ENCODE data around the gene SLC6A4.

The SLC6A4 gene

DNA sequence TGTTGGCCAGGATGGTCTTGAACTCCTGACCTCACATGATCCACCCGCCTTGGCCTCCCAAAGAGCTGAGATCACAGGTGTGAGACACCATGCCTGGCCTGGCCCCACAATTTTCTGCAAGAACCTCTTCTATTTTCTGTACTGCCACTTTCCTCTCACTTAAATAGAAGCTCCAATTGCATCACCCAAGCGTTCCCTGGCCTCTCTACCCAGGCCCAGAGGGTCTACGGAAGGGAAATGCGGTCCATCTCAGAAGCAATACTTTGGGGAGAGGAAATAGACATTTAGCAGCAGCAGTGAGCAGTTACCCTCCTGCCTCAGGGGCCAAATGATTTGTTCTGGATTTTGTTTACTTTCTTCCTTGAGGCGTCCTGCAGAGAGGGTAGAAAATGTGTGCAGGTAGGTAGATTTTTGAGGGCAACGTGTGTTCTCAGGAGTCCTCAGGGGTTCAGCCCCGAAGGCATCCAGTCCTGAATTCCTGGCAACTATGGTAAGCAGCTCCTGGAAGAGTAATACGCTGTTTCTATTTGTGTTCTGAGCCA is 11.0 kb downstream of the SLC6A4 start:
- Histone ChIP-seq H3K9me3 (replicated peaks; ENCODE audit: insufficient read depth, low read length) (no peaks in the 10 kb centered on the region), H3K27me3 (replicated peaks; ENCODE audit: insufficient read depth, low read length) (no peaks in the 10 kb centered on the region), H3K9ac (ENCODE audit: low read length) (no peak overlapping the region), H2AFZ (ENCODE audit: low read length) (no peak overlapping the region), H3K4me3 (ENCODE audit: low read length) (no peak overlapping the region), H3K4me1 (ENCODE audit: low read length) (no peaks in the 10 kb centered on the region), H4K20me1 (ENCODE audit: insufficient read depth, low read length) (no peaks in the 10 kb centered on the region), H3F3A (ENCODE audit: insufficient read depth, low read length) (no peaks in the 10 kb centered on the region), H3K9me2 (replicated peaks; ENCODE audit: insufficient read depth, low read length) (no peaks in the 10 kb centered on the region), H3K79me2 (ENCODE audit: low read length) (no peaks in the 10 kb centered on the region), H3K4me2 (ENCODE audit: low read depth, low read length) (no peak overlapping the region), H3K27ac (ENCODE audit: low read length) (no peak overlapping the region), H3K36me3 (replicated peaks; ENCODE audit: insufficient read depth, low read length) (no peaks in the 10 kb centered on the region)
- DNase-seq, result no peak
- TF ChIP-seq CTCF (IDR thresholded peaks at IDR 0.05; ENCODE audit: low read length), result no peak
- TF ChIP-seq EZH2phosphoT487 (IDR thresholded peaks at IDR 0.05; ENCODE audit: low read length), result no peak
- TF ChIP-seq EZH2 (optimal IDR thresholded peaks at IDR 0.05; ENCODE audit: low read depth, low read length), result no peak

DNA sequence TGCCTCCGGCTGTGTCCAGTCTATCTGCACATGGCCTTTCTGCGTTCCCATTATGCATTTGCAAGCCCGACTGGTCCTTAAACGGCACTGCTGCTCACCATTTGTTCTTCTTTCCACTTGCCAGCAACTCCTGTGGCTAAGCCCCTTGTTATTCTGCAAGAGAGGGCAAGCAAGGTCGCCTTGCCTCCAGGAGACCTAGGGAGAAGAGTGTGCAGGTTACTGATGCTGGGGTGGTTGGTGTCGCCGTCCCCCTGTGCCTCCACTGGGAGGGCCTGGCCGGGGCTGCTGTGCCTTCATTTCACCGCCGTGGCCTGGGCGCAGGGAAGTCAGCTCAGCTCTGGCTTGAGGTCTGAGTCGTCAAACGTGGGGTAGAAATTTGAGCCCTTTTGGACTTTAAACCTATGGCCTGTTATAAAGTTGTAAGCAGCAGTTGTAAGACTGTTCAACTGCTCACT is 12.7 kb downstream of the SLC6A4 start:
- Histone ChIP-seq H3K79me2 (ENCODE audit: low read length) (no peaks in the 10 kb centered on the region), H3K27ac (ENCODE audit: low read length) (no peak overlapping the region), H3K9ac (ENCODE audit: low read length) (no peak overlapping the region), H3K27me3 (replicated peaks; ENCODE audit: insufficient read depth, low read length) (no peaks in the 10 kb centered on the region), H3K9me2 (replicated peaks; ENCODE audit: insufficient read depth, low read length) (no peaks in the 10 kb centered on the region), H3K36me3 (replicated peaks; ENCODE audit: insufficient read depth, low read length) (no peaks in the 10 kb centered on the region), H3K4me3 (ENCODE audit: low read length) (no peak overlapping the region), H3F3A (ENCODE audit: insufficient read depth, low read length) (no peaks in the 10 kb centered on the region), H3K4me1 (ENCODE audit: low read length) (no peaks in the 10 kb centered on the region), H3K4me2 (ENCODE audit: low read depth, low read length) (no peak overlapping the region), H4K20me1 (ENCODE audit: insufficient read depth, low read length) (no peaks in the 10 kb centered on the region), H2AFZ (ENCODE audit: low read length) (no peak overlapping the region), H3K9me3 (replicated peaks; ENCODE audit: insufficient read depth, low read length) (no peaks in the 10 kb centered on the region)
- TF ChIP-seq EZH2 (optimal IDR thresholded peaks at IDR 0.05; ENCODE audit: low read depth, low read length), result no peak
- TF ChIP-seq CTCF (IDR thresholded peaks at IDR 0.05; ENCODE audit: low read length), result no peak
- no peak for TF ChIP-seq EZH2phosphoT487 (IDR thresholded peaks at IDR 0.05; ENCODE audit: low read length)
- DNase-seq, result no peak

DNA sequence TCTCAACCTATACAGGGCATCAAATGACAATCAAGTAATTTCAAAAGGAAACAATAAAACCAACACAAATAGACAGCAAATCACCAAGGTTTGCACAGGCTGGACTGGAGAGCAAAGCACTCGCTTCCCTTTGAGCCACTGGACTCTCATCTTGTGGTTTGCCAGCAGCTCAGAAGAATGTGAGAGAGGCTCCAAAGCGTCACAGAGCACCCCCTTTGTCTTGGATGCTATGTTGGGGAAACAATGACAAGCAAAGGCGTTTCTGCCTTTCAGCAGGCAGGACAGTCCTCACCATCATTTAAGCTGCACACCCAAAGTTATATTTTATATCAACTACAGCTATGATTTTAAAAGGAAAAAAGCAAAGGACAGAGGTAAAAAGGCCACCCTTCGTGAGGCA is 13.2 kb downstream of the SLC6A4 start:
- no peaks in the 10 kb centered on the region for H3K79me2 ChIP-seq (ENCODE audit: low read length)
- H3K4me3 ChIP-seq (ENCODE audit: low read length), result no peak overlapping the region
- H3K4me1 ChIP-seq (ENCODE audit: low read length), result no peaks in the 10 kb centered on the region
- H3K9me2 ChIP-seq (replicated peaks; ENCODE audit: insufficient read depth, low read length), result no peaks in the 10 kb centered on the region
- no peaks in the 10 kb centered on the region for H3F3A ChIP-seq (ENCODE audit: insufficient read depth, low read length)
- H2AFZ ChIP-seq (ENCODE audit: low read length), result no peak overlapping the region
- H3K4me2 ChIP-seq (ENCODE audit: low read depth, low read length), result no peak overlapping the region
- H3K27ac ChIP-seq (ENCODE audit: low read length), result no peak overlapping the region
- no peaks in the 10 kb centered on the region for H3K9me3 ChIP-seq (replicated peaks; ENCODE audit: insufficient read depth, low read length)
- no peaks in the 10 kb centered on the region for H4K20me1 ChIP-seq (ENCODE audit: insufficient read depth, low read length)
- TF ChIP-seq EZH2phosphoT487 (IDR thresholded peaks at IDR 0.05; ENCODE audit: low read length), result no peak
- no peak for TF ChIP-seq EZH2 (optimal IDR thresholded peaks at IDR 0.05; ENCODE audit: low read depth, low read length)
- TF ChIP-seq CTCF (IDR thresholded peaks at IDR 0.05; ENCODE audit: low read length), result no peak
- no peaks in the 10 kb centered on the region for H3K27me3 ChIP-seq (replicated peaks; ENCODE audit: insufficient read depth, low read length)
- H3K9ac ChIP-seq (ENCODE audit: low read length), result no peak overlapping the region
- H3K36me3 ChIP-seq (replicated peaks; ENCODE audit: insufficient read depth, low read length), result no peaks in the 10 kb centered on the region
- DNase-seq, result no peak

All from MM.1S (cell line).